CD14-positive monocyte (primary cell): ENCODE data around the gene CASP9. TPM values are rescaled to one million over a fixed set of nuclear protein-coding genes. Genes with fewer than 3 reads are reported as not detected.
"Not testable (repeated sequence)": the region's sequence is repeated elsewhere in the genome, so short reads cannot be mapped to it uniquely, and the experiment has no call there.

ENCODE experiments used
- DNase-seq, 3 donors: peaks; one replicate each; pipeline ENCODE4 v3.0.0-alpha.2; 2011 to 2022
- H2AFZ ChIP-seq: 2 replicates; pipeline ENCODE4 v1.6.0; 2012; ENCODE audit warnings: mild to moderate bottlenecking, low read depth, low read length, inconsistent platforms; ENCODE audit not compliant: insufficient read depth, poor library complexity, severe bottlenecking
- H3K27ac ChIP-seq, 2 donors: 1 replicate in 1 of 2; 2 replicates in 1 of 2; pipeline ENCODE4 v1.5.1; 2012 to 2013; ENCODE audit warnings: low read length in 2 of 2, control low read depth in 1 of 2, inconsistent platforms in 1 of 2, low read depth in 1 of 2, mild to moderate bottlenecking in 1 of 2
- H3K27me3 ChIP-seq, 2 donors: one replicate each; pipeline versions ENCODE4 v1.6.0 to v1.6.1; 2011 to 2013; ENCODE audit warnings: low read length in 2 of 2; ENCODE audit not compliant: control insufficient read depth in 2 of 2, insufficient read depth in 2 of 2
- H3K36me3 ChIP-seq, 2 donors: replicated peaks in 1 of 2; 1 replicate in 1 of 2; 2 replicates in 1 of 2; pipeline versions ENCODE4 v1.5.1 to v1.6.1; 2012 to 2013; ENCODE audit warnings: low read length in 2 of 2, control low read depth in 1 of 2, inconsistent platforms in 1 of 2, mild to moderate bottlenecking in 1 of 2; ENCODE audit not compliant: insufficient read depth in 2 of 2, control insufficient read depth in 1 of 2
- H3K4me1 ChIP-seq, 2 donors: 1 replicate in 1 of 2; 2 replicates in 1 of 2; pipeline versions ENCODE4 v1.5.1 to v1.6.1; 2012 to 2013; ENCODE audit warnings: low read length in 2 of 2, control low read depth in 1 of 2, inconsistent platforms in 1 of 2, mild to moderate bottlenecking in 1 of 2, moderate library complexity in 1 of 2; ENCODE audit not compliant: insufficient read depth in 2 of 2, control insufficient read depth in 1 of 2
- H3K4me2 ChIP-seq: replicated peaks from 2 replicates; pipeline ENCODE3; 2012; ENCODE audit warnings: low read length, moderate library complexity, mild to moderate bottlenecking; ENCODE audit not compliant: poor library complexity, severe bottlenecking; ENCODE audit errors: extremely low read depth
- H3K4me3 ChIP-seq, 3 experiments: fragments of 200-600 bp in 1 of 3; sonication (generic) in 1 of 3; replicated peaks in 1 of 3; 1 replicate in 2 of 3; 2 replicates in 1 of 3; pipeline ENCODE4 v1.5.1; 2011 to 2013; ENCODE audit warnings: low read length in 3 of 3, mild to moderate bottlenecking in 3 of 3, control low read depth in 2 of 3, low read depth in 2 of 3, inconsistent platforms in 1 of 3, moderate library complexity in 1 of 3
- H3K79me2 ChIP-seq: 2 replicates; pipeline ENCODE4 v1.6.0; 2012; ENCODE audit warnings: mild to moderate bottlenecking, control low read depth, inconsistent platforms, low read length, moderate library complexity; ENCODE audit not compliant: insufficient read depth
- H3K9ac ChIP-seq: 2 replicates; pipeline ENCODE4 v1.6.0; 2017; ENCODE audit warnings: low read length, mild to moderate bottlenecking; ENCODE audit not compliant: insufficient read depth, poor library complexity, severe bottlenecking
- H3K9me3 ChIP-seq, 2 donors: replicated peaks in 1 of 2; 1 replicate in 1 of 2; 2 replicates in 1 of 2; pipeline versions ENCODE4 v1.5.1 to v1.6.1; 2012 to 2013; ENCODE audit warnings: low read length in 2 of 2, control low read depth in 1 of 2; ENCODE audit not compliant: control insufficient read depth in 1 of 2, insufficient read depth in 1 of 2
- H4K20me1 ChIP-seq: 2 replicates; pipeline ENCODE4 v1.6.0; 2012; ENCODE audit warnings: mild to moderate bottlenecking, low read length, control low read depth, moderate library complexity; ENCODE audit not compliant: insufficient read depth
- H3K27ac Mint-ChIP-seq, 7 donors: one replicate each; pipeline ENCODE4 v1.8.0; 2020; ENCODE audit warnings: mild to moderate bottlenecking in 7 of 7, mixed read lengths in 7 of 7, moderate library complexity in 6 of 7, inconsistent platforms in 2 of 7
- H3K27me3 Mint-ChIP-seq, 3 donors: one replicate each; pipeline ENCODE4 v1.8.0; 2021 to 2022; ENCODE audit warnings: low read depth in 3 of 3, mild to moderate bottlenecking in 3 of 3, mixed read lengths in 3 of 3, moderate library complexity in 3 of 3, inconsistent platforms in 1 of 3
- H3K36me3 Mint-ChIP-seq, 2 donors: one replicate each; pipeline ENCODE4 v1.8.0; 2020; ENCODE audit warnings: mixed read lengths in 2 of 2, inconsistent platforms in 1 of 2, mild to moderate bottlenecking in 1 of 2
- H3K4me1 Mint-ChIP-seq: one replicate; pipeline ENCODE4 v1.8.0; 2020; ENCODE audit warnings: mild to moderate bottlenecking, mixed read lengths
- H3K4me3 Mint-ChIP-seq, 2 donors: one replicate each; pipeline ENCODE4 v1.8.0; 2020; ENCODE audit warnings: mild to moderate bottlenecking in 2 of 2, mixed read lengths in 2 of 2, moderate library complexity in 1 of 2
- H3K9me3 Mint-ChIP-seq, 7 donors: one replicate each; pipeline ENCODE4 v1.8.0; 2020 to 2022; ENCODE audit warnings: mixed read lengths in 7 of 7, mild to moderate bottlenecking in 6 of 7, moderate library complexity in 6 of 7, inconsistent platforms in 2 of 7
- CTCF ChIP-seq: fragments of 200-600 bp; IDR thresholded peaks from one replicate; pipeline ENCODE4 v1.8.0; 2022; ENCODE audit warnings: antibody characterized with exemption, mild to moderate bottlenecking
- WGBS: methylation state at CpG from one replicate; pipeline ENCODE4 v1.1.5; 2013; ENCODE audit warnings: missing lambda C conversion rate; ENCODE audit not compliant: insufficient coverage; 5-methylcytosine and 5-hydroxymethylcytosine counted together
- intact Hi-C, 2 donors: fragments of 100-400 bp; cut with micrococcal nuclease; formaldehyde crosslinking; loops; one replicate each; pipeline versions ENCODE4 v1.15.0 to v1.15.1; 2023
- polyA plus RNA-seq, 3 donors: library from polyadenylated mRNA; depleted of rRNA in 1 of 3; unstranded in 2 of 3; stranded (reverse) in 1 of 3; fragments of 300-500 nt in 2 of 3; fragments of >200 nt in 1 of 3; fragmentation: Illumina TruSeq in 2 of 3; gene quantifications; 1 replicate in 2 of 3; 2 replicates in 1 of 3; pipeline ENCODE4 v1.2.3, GENCODE V29; 2012 to 2021

Gene CASP9
- polyA plus RNA-seq, 3 donors: 15.1 to 21.5 (median 21.0) TPM

DNA sequence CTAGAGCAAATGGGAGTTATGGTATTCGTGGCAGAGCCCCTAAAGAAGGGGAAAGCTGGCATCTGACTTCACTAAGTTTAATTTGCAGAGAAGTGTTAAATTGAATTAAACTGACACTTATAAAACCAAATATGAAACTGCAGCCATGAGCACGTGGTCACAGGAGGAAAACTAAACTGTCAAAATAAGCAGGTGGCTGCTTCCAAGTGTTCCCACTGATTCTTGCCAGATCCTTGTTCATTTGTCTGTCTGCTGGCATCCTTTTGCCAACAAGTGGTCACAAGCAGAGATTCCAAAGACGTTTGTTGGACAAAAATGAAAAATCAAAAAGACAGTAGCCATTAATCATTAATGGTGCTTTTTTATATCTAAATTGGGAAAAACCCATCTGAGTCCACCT lies 54.7 kb downstream of the CASP9 start:
- no peaks in the 10 kb centered on the region for H3K36me3 Mint-ChIP-seq
- no peak for TF ChIP-seq CTCF
- intact Hi-C loops: no loop called here

DNA sequence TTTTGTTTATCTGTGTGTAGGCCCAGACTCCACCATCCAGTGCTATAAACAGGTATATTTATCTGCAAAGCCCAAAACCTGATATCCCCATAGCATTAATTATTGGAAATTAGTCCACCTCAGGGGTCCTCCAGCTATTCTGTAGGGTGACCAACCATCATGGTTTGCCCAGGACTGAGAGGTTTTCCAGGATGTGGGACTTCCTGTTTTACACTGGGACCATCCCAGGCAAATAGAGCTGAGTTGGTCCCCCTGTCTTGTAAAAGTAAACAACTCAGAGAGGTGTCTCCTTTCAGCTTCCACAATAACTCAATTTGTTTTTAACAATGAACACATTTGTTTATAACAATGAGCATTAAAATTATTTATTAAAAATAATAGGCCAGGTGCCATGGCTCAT lies 55.9 kb downstream of the CASP9 start:
- no peak overlapping the region for H3K27ac Mint-ChIP-seq
- H3K27ac ChIP-seq: no peak overlapping the region
- H3K4me3 Mint-ChIP-seq: no peak overlapping the region
- peaks cover 1 to 5% (median 3%) of the 10 kb centered on the region in 3 donors for H3K27me3 Mint-ChIP-seq
- no peak for TF ChIP-seq CTCF
- H3K36me3 Mint-ChIP-seq: no peaks in the 10 kb centered on the region
- H3K4me1 Mint-ChIP-seq: peaks cover 14% of the 10 kb centered on the region
- H3K4me2 ChIP-seq: no peak overlapping the region
- peaks cover 0 to 1% (median 0%) of the 10 kb centered on the region in 7 donors for H3K9me3 Mint-ChIP-seq
- H3K4me1 ChIP-seq: peaks cover 8 to 16% of the 10 kb centered on the region in 2 donors
- no peaks in the 10 kb centered on the region for H4K20me1 ChIP-seq
- no peaks in the 10 kb centered on the region for H3K36me3 ChIP-seq
- no peaks in the 10 kb centered on the region for H3K9me3 ChIP-seq
- no peaks in the 10 kb centered on the region for H3K79me2 ChIP-seq
- H3K4me3 ChIP-seq: no peak overlapping the region
- no peak for DNase-seq
- no peak overlapping the region for H2AFZ ChIP-seq
- no peaks in the 10 kb centered on the region for H3K27me3 ChIP-seq
- H3K9ac ChIP-seq: no peak overlapping the region
- intact Hi-C loops: no loop called here

More for the DNA sequence above, 54.7 kb downstream of the CASP9 start:
- no peak overlapping the region for H3K4me3 Mint-ChIP-seq
- Histone ChIP-seq H3K4me2 (no peak overlapping the region), H3K4me1 (peaks cover 4 to 16% of the 10 kb centered on the region in 2 donors), H4K20me1 (no peaks in the 10 kb centered on the region), H3K9ac (no peak overlapping the region), H3K36me3 (no peaks in the 10 kb centered on the region), H3K4me3 (no peak overlapping the region), H3K79me2 (no peaks in the 10 kb centered on the region), H3K9me3 (no peaks in the 10 kb centered on the region), H3K27me3 (no peaks in the 10 kb centered on the region), H3K27ac (no peak overlapping the region), H2AFZ (no peak overlapping the region)
- 56% methylated on average over 1 of the region's 3 CpGs for WGBS
- H3K4me1 Mint-ChIP-seq: peaks cover 8% of the 10 kb centered on the region
- no peak for DNase-seq
- H3K9me3 Mint-ChIP-seq: peaks cover 0 to 1% (median 0%) of the 10 kb centered on the region in 7 donors
- peaks cover 3 to 5% (median 3%) of the 10 kb centered on the region in 3 donors for H3K27me3 Mint-ChIP-seq
- H3K27ac Mint-ChIP-seq: no peak overlapping the region

GRCh38 chr1:15466955-15467625 lies 56.9 kb downstream of the CASP9 start:
- H3K27me3 ChIP-seq, H3K9me3 ChIP-seq, H2AFZ ChIP-seq, H3K4me3 Mint-ChIP-seq, H3K4me3 ChIP-seq, H3K9ac ChIP-seq, H3K36me3 ChIP-seq, H3K27ac ChIP-seq, H3K36me3 Mint-ChIP-seq, DNase-seq, H3K27me3 Mint-ChIP-seq, H4K20me1 ChIP-seq, intact Hi-C loops, H3K4me2 ChIP-seq, H3K27ac Mint-ChIP-seq, H3K79me2 ChIP-seq, H3K9me3 Mint-ChIP-seq: not testable (repeated sequence)
- WGBS: 99% methylated on average over 16 of the region's 22 CpGs
- peaks cover 14% of the 10 kb centered on the region for H3K4me1 Mint-ChIP-seq
- peaks cover 8 to 16% of the 10 kb centered on the region in 2 donors for H3K4me1 ChIP-seq
